DLD1 (cell line): ENCODE measurements around the gene MED15.

ENCODE experiments used
- in situ Hi-C: cut with HindIII; loops from 2 replicates; pipeline ENCODE4 v1.10.0; 2017; ENCODE audit warnings: low sequenced_read_pairs

The MED15 gene

DNA sequence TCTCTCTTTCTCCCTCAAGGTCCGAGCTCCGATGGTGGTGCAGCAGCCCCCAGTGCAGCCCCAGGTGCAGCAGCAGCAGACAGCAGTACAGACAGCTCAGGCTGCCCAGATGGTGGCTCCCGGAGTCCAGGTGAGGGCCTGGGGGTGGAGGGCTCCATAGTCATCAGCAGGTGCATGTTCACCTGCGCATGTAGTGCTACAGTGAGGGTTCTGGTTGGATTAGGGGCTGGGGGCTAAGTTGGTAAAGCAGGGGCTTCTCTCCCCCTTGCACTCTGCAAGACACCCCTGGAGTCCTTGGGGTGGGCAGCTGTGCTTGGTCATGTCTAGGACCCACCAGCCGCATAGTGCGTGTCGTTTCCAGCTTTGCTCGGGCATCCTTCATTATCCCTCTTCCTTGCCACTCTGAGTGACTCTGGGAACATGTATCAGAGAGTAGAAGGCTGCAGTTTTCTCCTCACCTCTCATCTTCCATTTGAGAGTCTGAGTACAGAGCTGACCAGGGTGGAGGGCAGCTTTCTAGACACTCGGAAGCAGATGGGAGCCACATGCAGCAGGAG, 61.2 kb downstream of the MED15 start:
- in situ Hi-C loops, result no loop called here

DNA sequence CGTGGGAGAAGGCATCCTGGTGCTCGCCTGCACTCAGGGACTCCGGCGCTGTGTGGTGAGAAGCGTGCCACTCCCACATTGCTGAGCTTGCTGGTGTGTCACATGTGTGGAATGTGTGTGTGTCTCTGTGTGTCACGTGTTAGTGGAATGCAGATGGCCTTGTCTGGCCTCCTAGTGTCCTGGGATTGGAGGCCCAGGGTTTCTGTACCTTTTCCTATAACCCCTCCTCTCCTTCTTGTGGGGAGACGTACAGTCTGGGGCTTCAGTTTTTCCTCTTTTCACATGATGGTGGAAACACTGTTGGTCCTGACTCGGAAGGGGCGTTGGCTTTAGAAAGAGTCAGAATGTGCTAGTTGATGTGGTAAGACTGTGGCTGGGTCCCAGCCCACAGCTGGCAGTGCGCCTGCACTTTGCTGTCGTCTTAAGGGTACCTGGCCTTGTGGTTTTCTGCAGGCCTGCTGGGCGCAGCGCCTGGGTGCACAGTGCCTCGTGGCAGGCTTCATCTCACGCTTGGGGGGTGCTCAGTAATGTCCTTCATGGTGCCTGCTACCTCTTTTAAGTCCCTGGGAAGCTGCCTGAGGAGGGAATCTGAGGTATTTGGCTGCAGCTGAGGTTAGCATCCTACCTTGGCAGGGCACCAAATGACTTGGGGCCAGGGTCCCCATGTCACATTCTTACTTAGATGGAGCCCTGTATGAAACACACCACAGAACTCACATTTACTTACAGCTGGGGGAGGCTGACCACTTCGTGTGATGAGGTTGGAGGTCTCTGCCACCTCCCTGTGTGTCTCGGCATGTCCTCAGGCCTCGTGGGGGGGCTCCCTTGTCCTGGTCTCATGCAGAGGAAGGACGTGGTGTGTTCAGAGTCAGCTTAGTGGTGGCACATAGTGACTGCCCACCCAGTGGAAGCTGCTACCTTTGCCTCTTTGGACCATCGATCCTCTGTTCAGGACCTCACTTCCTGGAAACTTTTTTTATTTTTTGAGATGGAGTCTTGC, 61.9 kb downstream of the MED15 start:
- in situ Hi-C loops, result no loop called here

DNA sequence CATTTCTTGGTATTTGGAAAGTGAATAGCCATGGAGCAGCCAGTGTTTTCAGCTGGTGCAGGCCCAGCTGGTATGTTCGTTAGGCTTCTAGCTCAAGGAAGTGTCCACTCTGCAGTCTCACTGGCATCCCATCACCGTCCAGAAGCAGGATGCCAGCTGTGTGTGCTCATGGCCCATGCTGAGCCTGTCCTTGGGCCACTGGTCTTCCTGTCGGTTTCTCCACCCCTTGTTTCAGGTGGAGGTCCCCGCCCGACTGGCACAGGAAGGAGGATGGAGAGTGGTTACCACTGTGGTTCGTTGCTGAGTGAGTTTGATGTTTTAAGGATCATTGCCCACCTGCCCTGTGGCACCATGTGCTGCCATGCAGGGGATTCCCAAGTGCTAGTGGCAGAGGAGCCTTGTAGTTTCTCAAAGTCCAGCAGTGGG, 63.7 kb downstream of the MED15 start:
- in situ Hi-C loops, result no loop called here

GRCh38 chr22:20571531-20572007, 64.2 kb downstream of the MED15 start:
- in situ Hi-C loops, result no loop called here

DNA sequence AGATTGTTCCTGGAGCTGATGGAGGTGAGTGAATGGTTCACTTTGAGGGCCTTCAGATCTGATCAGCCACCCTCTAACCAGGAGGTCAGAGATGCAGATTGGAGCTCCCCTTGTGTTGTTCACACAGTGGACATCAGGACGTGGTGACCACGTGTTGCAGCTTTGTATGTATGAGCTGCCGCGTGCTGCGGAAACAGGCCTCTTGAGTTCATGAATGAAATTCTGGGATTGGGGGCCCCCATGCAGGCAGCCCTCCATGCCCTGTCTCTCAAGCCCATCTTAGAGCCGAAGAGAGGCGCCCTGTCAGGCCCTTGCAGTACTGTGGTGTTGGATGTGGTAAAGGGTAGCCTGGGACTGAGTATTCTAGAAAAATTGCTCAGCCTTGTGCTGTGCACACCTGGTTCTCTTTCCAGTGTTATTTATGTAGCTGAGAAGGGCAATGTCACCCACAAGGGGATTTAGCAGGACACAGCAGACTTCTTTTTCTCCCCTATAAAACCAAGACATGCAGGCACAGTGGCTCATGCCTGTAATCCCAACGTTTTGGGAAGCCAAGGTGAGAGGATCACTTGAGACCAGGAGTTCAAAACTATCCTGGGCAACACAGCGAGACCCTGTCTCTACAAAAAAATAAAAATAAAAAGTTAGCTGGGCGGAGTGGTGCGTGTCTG, 64.9 kb downstream of the MED15 start:
- in situ Hi-C loops, result no loop called here

GRCh38 chr22:20573176-20573832, 65.9 kb downstream of the MED15 start:
- in situ Hi-C loops, result no loop called here

DNA sequence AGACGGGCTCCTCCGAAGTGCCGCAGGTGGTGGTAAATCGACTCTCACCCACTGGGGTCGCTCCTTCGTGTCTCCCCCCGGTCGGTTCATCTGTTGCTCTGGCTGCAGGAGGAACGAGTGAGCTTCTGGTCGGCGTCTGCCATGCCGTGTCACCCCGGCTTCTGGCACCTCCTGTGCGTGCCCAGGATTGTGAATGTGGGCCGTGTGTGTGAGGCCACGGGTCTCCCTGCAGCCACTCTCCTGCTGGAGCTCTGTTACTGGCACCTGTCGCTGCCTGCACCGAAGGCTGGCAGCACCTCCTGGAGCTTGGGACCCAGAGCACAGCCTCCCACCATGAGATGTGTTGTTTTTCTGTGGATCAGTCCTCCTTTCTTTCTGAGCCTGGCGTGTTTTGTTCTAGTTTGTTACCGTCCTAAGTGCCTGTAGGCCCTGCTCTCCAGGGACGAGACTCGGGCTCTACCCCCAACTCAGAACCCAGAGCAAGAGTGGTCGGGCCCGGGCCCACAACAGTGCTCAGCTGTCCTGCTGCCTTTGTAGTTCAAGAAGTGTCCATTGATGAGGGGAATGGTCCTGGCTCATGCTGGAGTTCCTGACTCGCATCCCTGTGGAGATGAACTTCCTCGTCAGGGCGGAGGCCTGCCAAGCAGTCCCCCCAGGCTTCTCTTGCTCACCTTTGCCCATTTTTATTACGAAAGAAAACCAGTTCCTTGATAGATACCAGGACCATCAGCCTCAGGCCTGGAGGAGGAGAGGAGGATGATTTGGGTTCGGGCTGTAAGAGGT, 66.6 kb downstream of the MED15 start:
- in situ Hi-C loops, result no loop called here

DNA sequence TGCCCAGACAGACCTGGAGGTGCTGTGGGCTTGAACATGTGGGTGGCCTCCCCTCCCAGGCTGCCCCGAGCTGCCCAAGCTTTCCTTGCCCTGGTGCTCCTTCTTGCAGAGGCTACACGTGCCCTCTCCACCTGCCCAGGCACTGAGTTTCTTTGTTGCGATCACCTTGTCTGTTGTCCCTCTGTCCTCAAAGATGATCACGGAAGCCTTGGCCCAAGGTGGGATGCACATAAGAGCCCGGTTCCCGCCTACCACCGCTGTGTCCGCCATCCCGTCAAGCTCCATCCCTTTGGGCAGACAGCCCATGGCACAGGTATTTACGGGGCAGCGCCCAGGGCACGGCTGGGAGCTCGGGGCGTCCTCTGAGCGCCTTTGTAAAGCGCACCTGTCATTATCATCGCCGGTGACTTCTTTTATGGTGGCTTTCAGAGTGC, 67.5 kb downstream of the MED15 start:
- in situ Hi-C loops, result no loop called here

DNA sequence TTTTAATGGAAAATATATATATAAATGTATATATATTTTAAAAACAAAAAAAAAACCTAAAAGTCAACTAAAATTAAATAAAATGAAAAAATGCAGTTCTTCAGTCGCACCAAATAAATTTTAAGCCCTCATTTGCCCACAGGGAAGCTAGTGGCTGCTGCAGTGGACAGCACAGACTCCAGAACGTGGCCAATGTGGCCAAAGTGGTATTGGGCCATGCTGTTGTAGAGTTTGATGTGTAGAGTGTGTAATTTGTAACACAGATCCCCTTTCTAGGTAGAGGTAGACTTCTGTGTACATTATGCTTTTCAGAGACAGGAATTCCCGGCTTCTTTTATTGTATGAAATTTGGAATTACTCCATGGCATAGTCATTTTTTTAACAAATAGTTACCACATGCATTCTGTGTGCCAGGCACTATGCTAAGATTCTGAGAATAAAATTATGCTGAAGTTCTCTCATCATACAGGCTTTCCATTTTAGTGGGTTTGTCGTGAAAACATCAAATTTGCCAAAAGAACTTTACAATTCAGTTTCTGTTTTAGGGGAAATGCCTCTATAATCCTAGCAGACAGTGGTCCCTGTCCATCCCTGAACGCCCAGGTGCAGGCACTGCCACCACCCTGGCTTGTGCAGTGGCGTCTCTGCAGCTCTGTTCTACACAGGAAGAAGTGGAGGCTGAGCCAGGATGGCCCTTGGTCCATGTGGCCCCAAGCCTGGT, 68.5 kb downstream of the MED15 start:
- in situ Hi-C loops, result no loop called here

- in situ Hi-C loops, result no loop called here
Observed at GRCh38 chr22:20576445-20576816, 69.0 kb downstream of the MED15 start.

- in situ Hi-C loops, result no loop called here
Observed at GRCh38 chr22:20577045-20577444, 69.6 kb downstream of the MED15 start.

DNA sequence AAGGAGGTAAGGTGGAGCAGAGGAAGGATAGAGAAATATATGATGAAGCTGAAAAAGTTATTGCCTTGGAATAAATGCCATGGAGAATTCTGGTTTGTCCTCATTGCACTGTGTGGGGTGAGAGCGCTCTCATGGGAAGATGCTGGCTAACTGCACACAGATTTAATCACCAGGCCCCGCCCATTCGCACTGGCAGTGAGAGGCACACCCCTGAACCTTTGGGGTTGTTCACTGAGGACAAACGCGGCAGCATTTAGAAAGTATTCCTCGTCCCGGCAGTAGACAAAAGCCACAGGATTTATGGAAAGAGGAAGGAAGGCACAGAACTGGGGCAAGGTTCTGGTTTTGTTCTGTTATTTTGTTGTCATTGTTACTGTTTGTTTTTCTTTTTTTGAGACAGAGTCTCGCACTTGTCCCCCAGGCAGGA, 70.2 kb downstream of the MED15 start:
- in situ Hi-C loops, result no loop called here

DNA sequence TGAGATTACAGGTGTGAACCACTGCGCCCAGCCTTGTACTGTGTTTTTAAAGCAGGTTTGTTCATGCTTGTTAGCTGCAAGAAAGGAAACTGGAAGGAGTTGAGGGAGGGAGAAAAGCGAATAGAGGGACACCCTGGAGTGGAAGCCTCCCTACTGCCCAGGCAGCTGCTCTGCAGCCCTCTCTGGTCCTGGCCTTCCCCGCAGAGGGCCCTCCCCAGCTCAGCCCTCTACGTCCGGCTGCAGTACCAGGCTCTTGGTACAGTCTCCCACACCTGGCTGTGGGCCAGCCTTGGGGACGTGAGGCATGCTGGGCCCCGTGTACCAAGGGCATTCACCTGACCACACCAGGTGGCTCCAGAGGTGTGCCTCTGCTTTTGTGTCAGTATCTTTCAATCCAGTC, 70.8 kb downstream of the MED15 start:
- in situ Hi-C loops, result no loop called here

- in situ Hi-C loops, result no loop called here
Observed at GRCh38 chr22:20578707-20579106, 71.3 kb downstream of the MED15 start.

- in situ Hi-C loops, result no loop called here
Observed at GRCh38 chr22:20579273-20580120, 72.1 kb downstream of the MED15 start.

GRCh38 chr22:20580179-20580578, 72.8 kb downstream of the MED15 start:
- in situ Hi-C loops, result no loop called here

DNA sequence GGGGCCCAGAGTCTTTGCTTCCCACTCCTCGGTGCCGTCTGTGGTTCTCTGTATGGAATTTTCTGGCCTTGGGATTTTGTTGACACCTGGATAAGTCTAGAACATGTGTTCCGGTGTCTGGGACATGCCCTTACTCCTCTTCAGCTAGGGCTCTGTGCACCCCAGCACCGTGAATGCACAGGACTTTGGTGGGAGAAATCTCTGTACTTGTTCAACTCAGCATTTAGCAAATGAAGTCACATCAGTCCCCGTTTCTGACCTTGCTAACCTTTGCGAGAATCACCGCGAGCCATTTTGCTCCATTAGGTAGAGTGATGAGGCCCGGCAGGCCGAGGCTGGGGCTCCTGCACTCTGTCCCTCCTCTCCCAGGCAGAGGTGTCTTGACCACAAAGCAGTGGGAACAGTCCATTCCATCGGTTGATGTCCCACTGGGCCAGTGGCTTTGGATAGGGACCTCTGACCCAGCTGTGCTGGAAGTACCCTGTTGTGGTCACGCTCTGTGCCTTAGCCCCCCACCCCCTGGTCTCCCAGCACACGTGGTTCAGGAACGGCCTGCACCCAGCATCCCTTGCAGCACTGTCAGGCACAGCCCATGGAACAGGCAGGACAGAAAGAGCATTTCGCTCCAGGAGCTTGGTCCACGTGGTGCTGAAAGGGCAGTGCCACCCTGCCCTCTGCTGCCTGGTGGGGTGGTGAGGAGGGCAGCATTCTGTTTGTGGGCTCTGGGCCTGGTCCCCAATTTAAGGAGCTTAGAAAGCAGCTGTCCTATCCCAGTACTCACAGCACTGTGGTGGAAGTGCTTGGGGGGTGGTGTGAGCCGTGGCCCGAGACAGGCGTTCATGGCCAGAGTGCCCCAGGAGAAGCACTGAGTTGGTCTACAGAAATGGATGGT, 73.4 kb downstream of the MED15 start:
- in situ Hi-C loops, result no loop called here
